Sigmoid colon (tissue), 4 donors: ENCODE data around the gene POGLUT2.

Experiments used
- CTCF ChIP-seq, 4 experiments: fragments of 450-650 bp in 3 of 4; fragments of 200-600 bp in 1 of 4; IDR thresholded peaks; one replicate each; pipeline ENCODE4 v1.5.1; 2016 to 2019; ENCODE audit warnings: antibody characterized with exemption in 4 of 4, mild to moderate bottlenecking in 3 of 4, moderate library complexity in 2 of 4
- EP300 ChIP-seq, 4 donors: sonication (generic); formaldehyde crosslinking; IDR thresholded peaks; one replicate each; pipeline ENCODE4 v1.6.1; 2017; ENCODE audit warnings: antibody characterized with exemption in 4 of 4
- POLR2A ChIP-seq, 2 donors: fragments of 450-650 bp; IDR thresholded peaks; one replicate each; pipeline ENCODE4 v1.6.1; 2016; ENCODE audit warnings: antibody characterized with exemption in 2 of 2, mild to moderate bottlenecking in 2 of 2, moderate library complexity in 2 of 2
- POLR2AphosphoS5 ChIP-seq, 4 donors: sonication (generic); formaldehyde crosslinking; IDR thresholded peaks; one replicate each; pipeline ENCODE4 v1.6.1; 2017; ENCODE audit warnings: antibody characterized with exemption in 4 of 4

- no peak for TF ChIP-seq CTCF (IDR thresholded peaks at IDR 0.05)
- no peak for TF ChIP-seq POLR2A (IDR thresholded peaks at IDR 0.05)
- TF ChIP-seq POLR2AphosphoS5 (IDR thresholded peaks at IDR 0.05), result no peak
- TF ChIP-seq EP300 (IDR thresholded peaks at IDR 0.05), result no peak
These were observed 23.9 kb downstream of the POGLUT2 start for GRCh38 chr13:102774591-102775520.
